ENCODE measurements around the gene DIPK1A. TPM values are rescaled to one million over a fixed set of nuclear protein-coding genes. Genes with fewer than 3 reads are reported as not detected.

The DIPK1A gene
- polyA plus RNA-seq, 2 of the 4 experiments (the other 2 are of a cell fraction), result 12.4 to 21.1 TPM

GRCh38 chr1:92901126-92901525 is 60.1 kb downstream of the DIPK1A start:
- H3K4me1 ChIP-seq, result no peaks in the 10 kb centered on the region
- FAIRE-seq (no peak), ATAC-seq (no peak), DNase-seq (ENCODE audit: low read depth in 1 of 2, low spot score in 1 of 2) (no peak)
- H3K9me3 ChIP-seq, result no peaks in the 10 kb centered on the region
- POLR2A ChIA-PET, result no interaction called here
- CTCF ChIA-PET, result interaction anchor here (0.5 to 3.4 kb wide), 4 partner anchors 36 to 93 kb away, joined by 3 to 17 read pairs (median 6); no protein-coding TSS in a partner anchor
- WGBS (ENCODE audit: missing lambda C conversion rate), result 100% methylated on average over 1 of the region's 1 CpG
- no peak overlapping the region for H3K4me3 ChIP-seq
- TF ChIP-seq EHMT2 (IDR thresholded peaks at IDR 0.05; ENCODE audit: low read depth) (no peak), EHF (CRISPR knock-in tag; IDR thresholded peaks at IDR 0.05) (no peak), RFX5 (IDR thresholded peaks at IDR 0.05) (no peak)
- TF ChIP-seq, protein P1, sequence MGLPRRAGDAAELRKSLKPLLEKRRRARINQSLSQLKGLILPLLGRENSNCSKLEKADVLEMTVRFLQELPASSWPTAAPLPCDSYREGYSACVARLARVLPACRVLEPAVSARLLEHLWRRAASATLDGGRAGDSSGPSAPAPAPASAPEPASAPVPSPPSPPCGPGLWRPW (IDR thresholded peaks at IDR 0.05), result no peak
- TF ChIP-seq, protein P2, sequence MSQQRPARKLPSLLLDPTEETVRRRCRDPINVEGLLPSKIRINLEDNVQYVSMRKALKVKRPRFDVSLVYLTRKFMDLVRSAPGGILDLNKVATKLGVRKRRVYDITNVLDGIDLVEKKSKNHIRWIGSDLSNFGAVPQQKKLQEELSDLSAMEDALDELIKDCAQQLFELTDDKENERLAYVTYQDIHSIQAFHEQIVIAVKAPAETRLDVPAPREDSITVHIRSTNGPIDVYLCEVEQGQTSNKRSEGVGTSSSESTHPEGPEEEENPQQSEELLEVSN (IDR thresholded peaks at IDR 0.05; ENCODE audit: borderline replicate concordance, low read depth), result no peak
- no peak overlapping the region for H3K4me2 ChIP-seq
- no peak overlapping the region for H3K27ac ChIP-seq

- H3K9me3 ChIP-seq, result no peaks in the 10 kb centered on the region
- no peak for TF ChIP-seq HDAC2 (IDR thresholded peaks at IDR 0.05)
- TF ChIP-seq RFX5 (IDR thresholded peaks at IDR 0.05), result no peak
- TF ChIP-seq NPAS2 (CRISPR knock-in tag; IDR thresholded peaks at IDR 0.05; ENCODE audit: borderline replicate concordance), result no peak
- no peak for TF ChIP-seq RNF2 (IDR thresholded peaks at IDR 0.05; ENCODE audit: borderline replicate concordance, low read depth)
- TF ChIP-seq, protein P3, sequence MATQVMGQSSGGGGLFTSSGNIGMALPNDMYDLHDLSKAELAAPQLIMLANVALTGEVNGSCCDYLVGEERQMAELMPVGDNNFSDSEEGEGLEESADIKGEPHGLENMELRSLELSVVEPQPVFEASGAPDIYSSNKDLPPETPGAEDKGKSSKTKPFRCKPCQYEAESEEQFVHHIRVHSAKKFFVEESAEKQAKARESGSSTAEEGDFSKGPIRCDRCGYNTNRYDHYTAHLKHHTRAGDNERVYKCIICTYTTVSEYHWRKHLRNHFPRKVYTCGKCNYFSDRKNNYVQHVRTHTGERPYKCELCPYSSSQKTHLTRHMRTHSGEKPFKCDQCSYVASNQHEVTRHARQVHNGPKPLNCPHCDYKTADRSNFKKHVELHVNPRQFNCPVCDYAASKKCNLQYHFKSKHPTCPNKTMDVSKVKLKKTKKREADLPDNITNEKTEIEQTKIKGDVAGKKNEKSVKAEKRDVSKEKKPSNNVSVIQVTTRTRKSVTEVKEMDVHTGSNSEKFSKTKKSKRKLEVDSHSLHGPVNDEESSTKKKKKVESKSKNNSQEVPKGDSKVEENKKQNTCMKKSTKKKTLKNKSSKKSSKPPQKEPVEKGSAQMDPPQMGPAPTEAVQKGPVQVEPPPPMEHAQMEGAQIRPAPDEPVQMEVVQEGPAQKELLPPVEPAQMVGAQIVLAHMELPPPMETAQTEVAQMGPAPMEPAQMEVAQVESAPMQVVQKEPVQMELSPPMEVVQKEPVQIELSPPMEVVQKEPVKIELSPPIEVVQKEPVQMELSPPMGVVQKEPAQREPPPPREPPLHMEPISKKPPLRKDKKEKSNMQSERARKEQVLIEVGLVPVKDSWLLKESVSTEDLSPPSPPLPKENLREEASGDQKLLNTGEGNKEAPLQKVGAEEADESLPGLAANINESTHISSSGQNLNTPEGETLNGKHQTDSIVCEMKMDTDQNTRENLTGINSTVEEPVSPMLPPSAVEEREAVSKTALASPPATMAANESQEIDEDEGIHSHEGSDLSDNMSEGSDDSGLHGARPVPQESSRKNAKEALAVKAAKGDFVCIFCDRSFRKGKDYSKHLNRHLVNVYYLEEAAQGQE (IDR thresholded peaks at IDR 0.05), result no peak
- TF ChIP-seq ZNF302 (CRISPR knock-in tag; IDR thresholded peaks at IDR 0.05), result no peak
- no peak for TF ChIP-seq TFCP2L1 (CRISPR knock-in tag; IDR thresholded peaks at IDR 0.05)
- TF ChIP-seq MAX (IDR thresholded peaks at IDR 0.05), result no peak
- TF ChIP-seq PHF8 (IDR thresholded peaks at IDR 0.05; ENCODE audit: borderline replicate concordance, low read depth), result no peak
- TF ChIP-seq, protein P4, sequence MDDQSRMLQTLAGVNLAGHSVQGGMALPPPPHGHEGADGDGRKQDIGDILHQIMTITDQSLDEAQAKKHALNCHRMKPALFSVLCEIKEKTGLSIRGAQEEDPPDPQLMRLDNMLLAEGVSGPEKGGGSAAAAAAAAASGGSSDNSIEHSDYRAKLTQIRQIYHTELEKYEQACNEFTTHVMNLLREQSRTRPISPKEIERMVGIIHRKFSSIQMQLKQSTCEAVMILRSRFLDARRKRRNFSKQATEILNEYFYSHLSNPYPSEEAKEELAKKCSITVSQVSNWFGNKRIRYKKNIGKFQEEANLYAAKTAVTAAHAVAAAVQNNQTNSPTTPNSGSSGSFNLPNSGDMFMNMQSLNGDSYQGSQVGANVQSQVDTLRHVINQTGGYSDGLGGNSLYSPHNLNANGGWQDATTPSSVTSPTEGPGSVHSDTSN (IDR thresholded peaks at IDR 0.05), result no peak
- TF ChIP-seq KDM5A (IDR thresholded peaks at IDR 0.05), result no peak
- no peak for TF ChIP-seq CBX2 (IDR thresholded peaks at IDR 0.05; ENCODE audit: borderline replicate concordance, low read depth)
- TF ChIP-seq ZC3H11A (IDR thresholded peaks at IDR 0.05), result no peak
- H3K4me2 ChIP-seq, result no peak overlapping the region
- no peak overlapping the region for H3K27ac ChIP-seq
- FAIRE-seq, result no peak
- CTCF ChIA-PET, result interaction anchor here (0.6 to 3.4 kb wide), 5 partner anchors 11 to 94 kb away, joined by 3 to 17 read pairs (median 5); no protein-coding TSS in a partner anchor
- no peak for DNase-seq (ENCODE audit: low read depth in 1 of 2, low spot score in 1 of 2)
- no peaks in the 10 kb centered on the region for H3K4me1 ChIP-seq
- no peak overlapping the region for H3K4me3 ChIP-seq
- no peak for ATAC-seq
- POLR2A ChIA-PET, result no interaction called here
Observed at GRCh38 chr1:92900539-92900938, 60.7 kb downstream of the DIPK1A start.

DNA sequence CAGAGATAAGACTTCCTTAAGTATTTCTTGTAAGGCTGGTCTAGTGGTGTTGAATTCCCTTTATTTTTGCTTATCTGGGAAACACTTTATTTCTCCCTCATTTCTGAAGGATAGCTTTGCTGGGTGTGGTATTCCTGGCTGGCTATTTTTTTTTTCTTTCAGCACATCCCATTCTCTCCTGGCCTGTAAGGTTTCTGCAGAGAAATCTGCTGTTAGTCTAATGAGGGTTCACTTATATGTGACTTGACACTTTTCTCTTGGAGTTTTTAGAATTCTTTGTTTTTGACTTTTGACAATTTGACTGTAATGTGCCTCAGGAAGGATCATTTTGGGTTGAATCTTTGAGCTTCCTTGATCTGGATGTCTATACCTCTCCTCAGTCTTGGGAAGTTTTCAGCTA is 61.5 kb downstream of the DIPK1A start:
- Histone ChIP-seq H3K4me2 (no peak overlapping the region), H3K9me3 (no peaks in the 10 kb centered on the region), H3K27ac (no peak overlapping the region), H3K4me1 (no peaks in the 10 kb centered on the region), H3K4me3 (no peak overlapping the region)
- DNase-seq (ENCODE audit: low read depth in 1 of 2, low spot score in 1 of 2) (no peak), ATAC-seq (no peak), FAIRE-seq (no peak)
- ChIA-PET CTCF (interaction anchor here (0.6 to 1.7 kb wide), 3 partner anchors 11 to 94 kb away, joined by 3 to 5 read pairs (median 4); no protein-coding TSS in a partner anchor), POLR2A (no interaction called here)
- TF ChIP-seq JUNB (IDR thresholded peaks at IDR 0.05), result no peak
- no peak for TF ChIP-seq HEYL (CRISPR knock-in tag; IDR thresholded peaks at IDR 0.05)
- no peak for TF ChIP-seq SREBF2 (IDR thresholded peaks at IDR 0.05)
- TF ChIP-seq RNF2 (IDR thresholded peaks at IDR 0.05; ENCODE audit: borderline replicate concordance, low read depth), result no peak
- no peak for TF ChIP-seq ZFP36 (IDR thresholded peaks at IDR 0.05; ENCODE audit: borderline replicate concordance, partially characterized antibody)
- TF ChIP-seq GATA3 (IDR thresholded peaks at IDR 0.05; ENCODE audit: borderline replicate concordance), result no peak
- no peak for TF ChIP-seq NR3C1 (IDR thresholded peaks at IDR 0.05)
- no peak for TF ChIP-seq MYC (IDR thresholded peaks at IDR 0.05; ENCODE audit: borderline replicate concordance, low read length)
- no peak for TF ChIP-seq MAFK (IDR thresholded peaks at IDR 0.05; ENCODE audit: partially characterized antibody)
- TF ChIP-seq CBX8 (IDR thresholded peaks at IDR 0.05), result no peak
- TF ChIP-seq RARB (CRISPR knock-in tag; IDR thresholded peaks at IDR 0.05), result no peak
- no peak for TF ChIP-seq ELK1 (IDR thresholded peaks at IDR 0.05; ENCODE audit: low read depth, low read length)
- TF ChIP-seq POLR2A (IDR thresholded peaks at IDR 0.05; ENCODE audit: low read length), result no peak
- TF ChIP-seq TFCP2L1 (CRISPR knock-in tag; IDR thresholded peaks at IDR 0.05), result no peak
